Trophoblast cell (in vitro differentiated cells and primary cell): Measurements from ENCODE around the gene EXTL1.

Source experiments
- DNase-seq, 2 donors: peaks; one replicate each; pipeline ENCODE4 v3.0.0-alpha.2; 2016
- H2AFZ ChIP-seq: 2 replicates; pipeline ENCODE4 v1.6.1; 2013; ENCODE audit warnings: low read length, moderate library complexity, mild to moderate bottlenecking; ENCODE audit not compliant: insufficient read depth, poor library complexity
- H2AK5ac ChIP-seq: 2 replicates; pipeline ENCODE4 v1.6.1; 2013; ENCODE audit warnings: mild to moderate bottlenecking, low read length
- H2BK120ac ChIP-seq: 2 replicates; pipeline ENCODE4 v1.6.1; 2013; ENCODE audit warnings: low read length, mild to moderate bottlenecking, moderate library complexity; ENCODE audit not compliant: insufficient read depth, poor library complexity
- H2BK12ac ChIP-seq: 2 replicates; pipeline ENCODE4 v1.6.1; 2013; ENCODE audit warnings: mild to moderate bottlenecking, low read length, moderate library complexity
- H2BK5ac ChIP-seq: 2 replicates; pipeline ENCODE4 v1.6.1; 2013; ENCODE audit warnings: low read length, low read depth, moderate library complexity, mild to moderate bottlenecking; ENCODE audit not compliant: poor library complexity
- H3K14ac ChIP-seq: 2 replicates; pipeline ENCODE4 v1.6.1; 2013; ENCODE audit warnings: mild to moderate bottlenecking, low read length
- H3K18ac ChIP-seq: 2 replicates; pipeline ENCODE4 v1.6.1; 2013; ENCODE audit warnings: mild to moderate bottlenecking, low read length
- H3K23ac ChIP-seq: 2 replicates; pipeline ENCODE4 v1.6.1; 2013; ENCODE audit warnings: low read length
- H3K27ac ChIP-seq: 2 replicates; pipeline ENCODE4 v1.5.1; 2013; ENCODE audit warnings: low read depth, mild to moderate bottlenecking, inconsistent platforms, low read length, moderate library complexity
- H3K27me3 ChIP-seq: 2 replicates; pipeline ENCODE4 v1.6.1; 2013; ENCODE audit warnings: inconsistent platforms, mild to moderate bottlenecking, low read length, moderate library complexity; ENCODE audit not compliant: insufficient read depth
- H3K36me3 ChIP-seq, 2 experiments: 1 replicate in 1 of 2; 2 replicates in 1 of 2; pipeline ENCODE4 v1.6.1; 2013; ENCODE audit warnings: low read length in 2 of 2, mild to moderate bottlenecking in 2 of 2, moderate library complexity in 1 of 2; ENCODE audit not compliant: insufficient read depth in 2 of 2, control insufficient read depth in 1 of 2
- H3K4ac ChIP-seq: 2 replicates; pipeline ENCODE4 v1.6.1; 2013; ENCODE audit warnings: low read depth, mild to moderate bottlenecking, low read length, moderate library complexity
- H3K4me1 ChIP-seq, 2 experiments: 1 replicate in 1 of 2; 2 replicates in 1 of 2; pipeline ENCODE4 v1.6.1; 2013; ENCODE audit warnings: low read length in 2 of 2, mild to moderate bottlenecking in 2 of 2, moderate library complexity in 1 of 2; ENCODE audit not compliant: insufficient read depth in 2 of 2, control insufficient read depth in 1 of 2
- H3K4me2 ChIP-seq: 2 replicates; pipeline ENCODE4 v1.6.1; 2013; ENCODE audit warnings: inconsistent platforms, mild to moderate bottlenecking, low read length, moderate library complexity
- H3K4me3 ChIP-seq: 2 replicates; pipeline ENCODE4 v1.5.1; 2013; ENCODE audit warnings: mild to moderate bottlenecking, low read depth, low read length, inconsistent platforms
- H3K79me1 ChIP-seq: one replicate; pipeline ENCODE4 v1.6.1; 2013; ENCODE audit warnings: low read length
- H3K79me2 ChIP-seq: 2 replicates; pipeline ENCODE4 v1.6.1; 2013; ENCODE audit warnings: low read length, mild to moderate bottlenecking; ENCODE audit not compliant: control insufficient read depth, insufficient read depth, poor library complexity
- H3K9ac ChIP-seq: 2 replicates; pipeline ENCODE4 v1.6.1; 2013; ENCODE audit warnings: mild to moderate bottlenecking, low read length
- H3K9me3 ChIP-seq: 2 replicates; pipeline ENCODE4 v1.6.1; 2013; ENCODE audit warnings: low read depth, mild to moderate bottlenecking, control low read depth, inconsistent platforms, low read length; ENCODE audit not compliant: insufficient read depth
- H4K12ac ChIP-seq: 2 replicates; pipeline ENCODE4 v1.6.1; 2013; ENCODE audit warnings: low read depth, mild to moderate bottlenecking, low read length, moderate library complexity
- H4K8ac ChIP-seq: 2 replicates; pipeline ENCODE4 v1.6.1; 2013; ENCODE audit warnings: low read depth, mild to moderate bottlenecking, low read length, moderate library complexity
- H4K91ac ChIP-seq: one replicate; pipeline ENCODE4 v1.6.1; 2013; ENCODE audit warnings: low read depth, mild to moderate bottlenecking, low read length, moderate library complexity
- WGBS: extraction: QIAGEN DNeasy Blood & Tissue Kit; methylation state at CpG from one replicate; pipeline ENCODE4 v1.1.7; 2013; ENCODE audit warnings: missing lambda C conversion rate; ENCODE audit not compliant: insufficient read length, insufficient coverage; ENCODE audit errors: extremely low coverage; 5-methylcytosine and 5-hydroxymethylcytosine counted together

The EXTL1 gene

DNA sequence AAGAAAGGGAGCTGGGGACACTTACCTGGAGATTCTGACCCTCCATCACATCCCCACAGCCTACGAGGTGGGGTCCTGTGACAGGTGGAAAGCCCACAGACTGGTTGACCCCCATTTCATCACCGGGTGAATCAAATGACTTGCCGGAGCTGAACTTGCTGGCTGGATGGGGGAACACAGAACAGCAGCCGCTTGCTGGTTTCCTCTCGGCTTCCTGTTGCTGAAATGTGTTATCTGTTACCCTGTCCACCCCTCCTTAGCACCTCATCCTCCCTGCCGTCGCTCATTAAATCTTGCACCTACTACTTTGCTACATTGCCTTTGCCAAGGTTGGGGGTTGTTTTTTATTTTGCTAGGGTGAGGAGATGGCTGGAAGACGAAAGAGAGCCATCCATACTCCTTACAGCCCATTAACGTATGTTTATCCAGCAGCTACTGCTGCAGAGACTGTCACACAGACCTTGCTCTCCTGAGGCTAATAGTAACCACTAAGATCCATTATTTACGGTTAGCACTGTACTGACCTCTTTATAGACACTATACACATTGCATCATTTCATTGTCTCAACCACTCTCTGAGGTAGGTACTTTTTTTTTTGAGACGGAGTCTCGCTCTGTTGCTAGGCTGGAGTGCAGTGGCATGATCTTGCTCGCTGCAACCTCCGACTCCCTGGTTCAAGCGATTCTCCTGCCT, 30.7 kb upstream of the EXTL1 start:
- Histone ChIP-seq H4K12ac (no peak overlapping the region), H3K27me3 (no peaks in the 10 kb centered on the region), H3K4me1 (peaks cover 17 to 19% of the 10 kb centered on the region in 2 experiments), H4K91ac (peak overlapping the region; percentile 11), H3K4me2 (no peak overlapping the region), H3K18ac (peak overlapping the region; percentile 14), H3K27ac (no peak overlapping the region), H3K9ac (no peak overlapping the region), H3K4me3 (no peak overlapping the region), H3K4ac (no peak overlapping the region), H2AK5ac (peak overlapping the region; percentile 11), H3K79me2 (no peaks in the 10 kb centered on the region), H2AFZ (no peak overlapping the region), H3K14ac (no peak overlapping the region), H3K23ac (no peak overlapping the region), H2BK120ac (no peak overlapping the region), H3K79me1 (no peaks in the 10 kb centered on the region), H3K36me3 (peaks cover 1 to 11% of the 10 kb centered on the region in 2 experiments), H4K8ac (no peak overlapping the region), H2BK12ac (no peak overlapping the region), H3K9me3 (peaks cover 2% of the 10 kb centered on the region), H2BK5ac (peak overlapping the region; percentile 24)
- no peak for DNase-seq
- WGBS = no CpG with 5 or more reads among the region's 15 CpGs

DNA sequence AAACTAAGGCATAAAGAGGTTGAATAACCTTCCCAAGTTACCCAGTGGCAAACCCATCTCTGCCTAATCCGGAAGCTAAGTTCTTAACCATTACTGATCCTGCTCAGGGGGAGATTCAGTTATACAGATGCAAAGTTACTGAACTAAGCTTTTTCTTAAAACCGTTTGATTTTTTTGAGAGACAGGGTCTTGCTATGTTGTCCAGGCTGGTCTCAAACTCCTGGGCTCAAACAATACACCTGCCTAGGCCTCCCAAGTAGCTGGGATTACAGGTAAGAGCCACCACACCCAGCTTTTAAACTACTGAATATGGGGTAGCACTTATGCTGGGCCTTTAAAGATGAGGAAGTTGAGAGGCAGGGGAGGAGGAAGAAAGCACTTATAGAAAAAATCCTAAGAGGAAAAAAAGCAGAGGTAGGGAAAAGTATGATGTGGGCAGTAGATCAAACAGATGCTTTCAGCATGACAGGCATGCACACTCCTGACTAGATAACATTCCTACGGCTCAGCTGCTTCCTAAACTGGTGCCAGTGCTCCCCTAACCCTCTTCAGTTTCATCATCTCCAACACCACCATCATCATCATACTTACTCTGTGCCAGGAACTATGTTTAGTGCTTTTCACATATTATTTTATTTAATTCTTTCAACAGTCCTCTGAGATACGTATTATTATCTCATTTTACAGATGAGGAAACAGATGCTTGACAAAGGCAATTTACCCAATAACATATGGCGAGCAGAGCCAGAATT, 29.5 kb upstream of the EXTL1 start:
- Histone ChIP-seq H3K9ac (no peak overlapping the region), H2AK5ac (no peak overlapping the region), H3K9me3 (peaks cover 2% of the 10 kb centered on the region), H2BK120ac (no peak overlapping the region), H3K23ac (no peak overlapping the region), H3K27ac (no peak overlapping the region), H3K79me1 (peaks cover 2% of the 10 kb centered on the region), H3K27me3 (no peaks in the 10 kb centered on the region), H3K79me2 (peaks cover 2% of the 10 kb centered on the region), H2BK5ac (no peak overlapping the region), H2AFZ (no peak overlapping the region), H2BK12ac (no peak overlapping the region), H4K8ac (no peak overlapping the region), H4K12ac (no peak overlapping the region), H3K36me3 (peaks cover 0 to 8% of the 10 kb centered on the region in 2 experiments), H3K4me1 (peaks cover 21 to 22% of the 10 kb centered on the region in 2 experiments), H3K4ac (no peak overlapping the region), H3K4me2 (no peak overlapping the region), H3K18ac (no peak overlapping the region), H3K4me3 (no peak overlapping the region), H4K91ac (peak overlapping the region; percentile 40), H3K14ac (no peak overlapping the region)
- DNase-seq = peak; percentile 80 to 85
- no CpG with 5 or more reads among the region's 5 CpGs for WGBS

DNA sequence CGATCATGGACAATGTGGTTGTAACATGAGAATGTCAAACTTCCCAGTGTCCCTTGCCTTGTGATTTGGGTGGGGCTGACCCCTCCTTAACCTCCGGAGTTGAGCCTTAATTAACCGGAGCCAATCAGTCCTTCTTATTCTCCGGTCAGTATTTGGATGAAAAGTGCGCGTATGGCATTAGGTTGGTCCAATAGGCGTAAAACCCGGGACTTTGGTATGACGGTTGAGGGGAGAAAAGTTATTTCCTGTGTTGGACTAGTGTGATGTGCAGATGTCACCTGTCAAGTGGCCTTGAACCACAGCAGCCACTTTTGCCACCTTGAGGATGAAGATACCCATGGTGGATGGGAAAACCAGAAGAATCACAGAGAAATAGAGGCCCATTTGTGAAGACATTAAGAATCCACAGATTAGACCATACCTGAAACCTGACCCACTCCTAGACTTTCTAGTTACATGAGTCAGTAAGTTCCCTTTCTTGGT, 28.8 kb upstream of the EXTL1 start:
- Histone ChIP-seq H2BK12ac (no peak overlapping the region), H3K4ac (no peak overlapping the region), H4K12ac (no peak overlapping the region), H3K18ac (no peak overlapping the region), H3K79me1 (peaks cover 8% of the 10 kb centered on the region), H3K4me1 (peaks cover 21 to 24% of the 10 kb centered on the region in 2 experiments), H4K91ac (peak overlapping the region; percentile 40), H2AK5ac (no peak overlapping the region), H3K79me2 (peaks cover 2% of the 10 kb centered on the region), H4K8ac (no peak overlapping the region), H3K14ac (no peak overlapping the region), H3K27me3 (no peaks in the 10 kb centered on the region), H2AFZ (no peak overlapping the region), H3K4me2 (no peak overlapping the region), H2BK5ac (no peak overlapping the region), H3K23ac (no peak overlapping the region), H3K9me3 (peaks cover 2% of the 10 kb centered on the region), H3K27ac (no peak overlapping the region), H3K4me3 (no peak overlapping the region), H2BK120ac (no peak overlapping the region), H3K36me3 (peaks cover 0 to 4% of the 10 kb centered on the region in 2 experiments), H3K9ac (no peak overlapping the region)
- DNase-seq = no peak
- no CpG with 5 or more reads among the region's 9 CpGs for WGBS

DNA sequence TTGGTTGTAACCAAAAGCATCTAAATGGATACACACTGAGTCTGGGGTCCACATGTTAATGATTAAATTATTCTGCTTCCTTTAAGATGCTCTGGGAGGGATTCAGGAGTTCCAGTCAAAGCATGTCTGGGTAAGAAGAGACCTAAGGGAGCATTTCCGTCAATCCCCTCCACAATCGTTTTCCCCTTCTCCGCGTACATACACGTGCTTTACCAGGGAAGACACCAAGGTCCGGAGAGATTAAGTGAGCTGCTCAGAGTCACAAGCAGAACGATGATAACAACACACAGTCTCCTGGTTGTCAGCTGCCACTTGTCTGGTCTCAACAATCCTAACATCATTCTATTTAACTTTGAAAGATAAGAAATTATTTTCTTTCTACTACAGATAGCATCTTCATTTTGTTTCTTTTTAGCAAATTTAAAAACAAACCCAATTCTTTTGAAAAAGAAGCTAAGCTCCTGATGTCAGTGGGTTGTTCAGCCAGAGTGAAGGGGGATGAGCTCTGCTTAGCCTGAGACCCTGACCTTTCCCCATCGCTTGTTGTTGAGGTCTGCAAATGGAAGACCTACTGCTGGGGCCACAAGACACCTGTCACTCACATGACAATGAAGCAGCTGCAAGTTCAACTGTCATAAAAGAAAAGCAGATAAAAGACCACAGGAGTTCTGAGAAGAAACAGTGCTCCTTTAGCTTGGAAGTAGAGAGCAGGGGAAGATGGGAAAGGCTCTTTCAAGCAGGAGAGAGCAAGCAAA, 28.2 kb upstream of the EXTL1 start:
- H3K36me3 ChIP-seq = peaks cover 0 to 4% of the 10 kb centered on the region in 2 experiments
- H4K12ac ChIP-seq = no peak overlapping the region

More for the DNA sequence above, 28.2 kb upstream of the EXTL1 start:
- Histone ChIP-seq H3K9ac (no peak overlapping the region), H2BK12ac (no peak overlapping the region), H3K27ac (no peak overlapping the region), H4K91ac (no peak overlapping the region), H3K79me2 (peaks cover 2% of the 10 kb centered on the region), H3K4me3 (no peak overlapping the region), H3K9me3 (peaks cover 2% of the 10 kb centered on the region), H3K79me1 (peaks cover 8% of the 10 kb centered on the region), H3K4me1 (peaks cover 21 to 24% of the 10 kb centered on the region in 2 experiments), H3K4me2 (no peak overlapping the region), H2AFZ (no peak overlapping the region), H3K27me3 (no peaks in the 10 kb centered on the region), H3K23ac (no peak overlapping the region), H3K4ac (no peak overlapping the region), H2BK120ac (no peak overlapping the region), H4K8ac (no peak overlapping the region), H2AK5ac (no peak overlapping the region), H3K18ac (no peak overlapping the region), H3K14ac (no peak overlapping the region), H2BK5ac (no peak overlapping the region)
- DNase-seq = no peak
- WGBS = no CpG with 5 or more reads among the region's 8 CpGs
